Erythroblast (primary cell): ENCODE data around the gene PCED1B.
A peak's percentile ranks its signal among the peaks of the same experiment; 100 is the strongest.

Source experiments
- DNase-seq, 2 experiments: peaks; one replicate each; lab custom pipeline; 2025; lab: John Stamatoyannopoulos, UW
- GATA1 ChIP-seq: IDR thresholded peaks from 2 replicates; pipeline ENCODE4 v1.6.1; 2011; ENCODE audit warnings: low read depth, mild to moderate bottlenecking, control low read depth, low read length, moderate library complexity
- POLR2A ChIP-seq: IDR thresholded peaks from 2 replicates; pipeline ENCODE4 v1.6.1; 2011; ENCODE audit warnings: mild to moderate bottlenecking, low read length

PCED1B gene

GRCh38 chr12:47219243-47219642 lies 139.8 kb downstream of the PCED1B start:
- no peak for DNase-seq
- TF ChIP-seq POLR2A (no peak), GATA1 (no peak)

- no peak for TF ChIP-seq POLR2A
- no peak for TF ChIP-seq GATA1
- DNase-seq: no peak
Measured at GRCh38 chr12:47221256-47222023, 142.0 kb downstream of the PCED1B start.

GRCh38 chr12:47222520-47223030 lies 143.2 kb downstream of the PCED1B start:
- DNase-seq: peak in 1 of 2 experiments; percentile 33

GRCh38 chr12:47223031-47223847 lies 143.8 kb downstream of the PCED1B start:
- DNase-seq: peak; percentile 31 to 33
- TF ChIP-seq POLR2A (no peak), GATA1 (no peak)

More at GRCh38 chr12:47222520-47223030, 143.2 kb downstream of the PCED1B start:
- TF ChIP-seq POLR2A: no peak
- no peak for TF ChIP-seq GATA1

GRCh38 chr12:47223848-47224213 lies 144.4 kb downstream of the PCED1B start:
- TF ChIP-seq GATA1: no peak
- no peak for DNase-seq

GRCh38 chr12:47224563-47225133 lies 145.2 kb downstream of the PCED1B start:
- no peak for DNase-seq
- TF ChIP-seq POLR2A: no peak
- no peak for TF ChIP-seq GATA1

- DNase-seq: no peak
- TF ChIP-seq GATA1 (no peak), POLR2A (no peak)
Measured at GRCh38 chr12:47225356-47225755, 145.9 kb downstream of the PCED1B start.

- no peak for TF ChIP-seq POLR2A
- no peak for DNase-seq
Measured at GRCh38 chr12:47226199-47226598, 146.8 kb downstream of the PCED1B start.

- TF ChIP-seq GATA1 (no peak), POLR2A (no peak)
- DNase-seq: no peak
Measured at GRCh38 chr12:47228802-47229201, 149.4 kb downstream of the PCED1B start.

- no peak for TF ChIP-seq POLR2A
- no peak for TF ChIP-seq GATA1
- no peak for DNase-seq
Measured at GRCh38 chr12:47231456-47231855, 152.0 kb downstream of the PCED1B start.

- no peak for DNase-seq
- no peak for TF ChIP-seq GATA1
- no peak for TF ChIP-seq POLR2A
Measured at GRCh38 chr12:47234576-47235141, 155.2 kb downstream of the PCED1B start.

- TF ChIP-seq POLR2A (no peak), GATA1 (no peak)
- DNase-seq: no peak
Measured at GRCh38 chr12:47235258-47236040, 156.0 kb downstream of the PCED1B start.
